ENCODE results near the gene KIFBP.

Gene KIFBP

DNA sequence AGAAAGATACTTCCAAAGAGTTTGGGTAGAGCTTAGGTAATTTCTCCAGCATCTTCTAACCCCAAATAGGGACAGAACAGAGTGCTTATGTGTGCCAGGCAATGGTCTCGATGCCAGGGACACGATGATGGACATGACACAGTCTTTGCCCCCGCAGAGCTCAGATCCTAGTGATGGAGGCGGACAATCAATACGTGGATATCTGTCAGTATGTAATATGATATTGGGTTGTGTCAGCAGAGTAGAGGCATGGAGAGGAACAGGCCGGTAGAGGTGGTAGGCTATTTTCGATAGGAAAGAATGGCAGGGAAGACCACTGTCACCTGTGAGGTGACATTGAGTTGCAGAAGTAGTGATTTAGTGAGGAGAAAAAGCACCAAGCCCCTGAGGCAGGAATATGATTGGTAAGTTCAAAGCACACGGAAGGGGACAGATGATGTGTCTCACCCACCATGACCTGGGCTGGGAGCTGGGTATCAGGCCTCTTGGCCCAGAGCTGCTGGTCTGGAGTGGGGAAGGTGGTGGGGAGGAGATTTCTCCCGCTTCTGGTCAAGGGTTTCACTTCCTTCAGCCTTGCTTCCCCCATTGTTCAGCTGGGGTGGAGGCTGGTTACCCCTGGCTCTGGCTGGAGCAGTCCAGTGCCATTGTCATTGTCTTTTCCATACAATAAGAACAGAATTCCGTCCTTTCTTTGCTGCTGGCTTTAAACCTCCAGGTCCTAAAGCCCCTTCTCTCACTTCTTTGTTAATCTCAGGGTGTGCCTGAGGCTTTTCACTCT, 63.3 kb downstream of the KIFBP start:
- DNase-seq (ENCODE audit: low spot score), result no peak

DNA sequence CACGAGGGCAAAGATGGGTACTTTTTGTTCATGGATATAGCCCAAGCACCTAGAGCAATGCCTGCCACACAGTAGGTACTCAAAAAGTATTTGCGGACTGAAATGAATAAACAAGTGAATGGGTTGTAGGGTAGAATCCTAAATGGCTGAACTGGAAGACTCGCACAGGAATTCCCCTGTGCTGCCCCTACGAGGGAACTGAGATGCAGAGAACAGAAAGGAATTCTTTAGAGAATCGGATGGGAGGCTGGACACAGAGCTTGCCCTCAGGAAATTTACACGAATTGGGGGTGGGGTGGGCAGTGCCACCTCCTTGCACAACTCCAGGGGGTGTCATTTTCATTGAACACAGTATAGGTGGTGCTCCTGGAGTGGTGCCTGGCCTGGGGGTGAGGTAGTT, 64.1 kb downstream of the KIFBP start:
- DNase-seq (ENCODE audit: low spot score), result no peak

DNA sequence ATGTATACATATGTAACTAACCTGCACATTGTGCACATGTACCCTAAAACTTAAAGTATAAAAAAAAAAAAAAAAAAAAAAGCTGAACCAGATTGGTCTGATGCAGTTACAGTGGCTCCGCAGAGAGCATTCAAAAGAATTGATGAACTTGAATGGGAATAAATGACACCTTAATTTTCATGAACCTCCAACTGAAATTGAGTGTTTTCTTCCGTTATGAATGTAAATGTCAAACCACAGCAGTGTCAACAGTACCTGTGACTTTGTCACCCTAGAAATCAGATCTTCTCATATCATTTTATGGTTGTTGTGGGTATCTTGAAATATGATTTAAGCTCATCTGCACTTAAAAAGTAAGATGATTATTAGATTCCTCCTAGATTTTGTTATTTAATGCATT, 66.6 kb downstream of the KIFBP start:
- no peak for DNase-seq (ENCODE audit: low spot score)

DNA sequence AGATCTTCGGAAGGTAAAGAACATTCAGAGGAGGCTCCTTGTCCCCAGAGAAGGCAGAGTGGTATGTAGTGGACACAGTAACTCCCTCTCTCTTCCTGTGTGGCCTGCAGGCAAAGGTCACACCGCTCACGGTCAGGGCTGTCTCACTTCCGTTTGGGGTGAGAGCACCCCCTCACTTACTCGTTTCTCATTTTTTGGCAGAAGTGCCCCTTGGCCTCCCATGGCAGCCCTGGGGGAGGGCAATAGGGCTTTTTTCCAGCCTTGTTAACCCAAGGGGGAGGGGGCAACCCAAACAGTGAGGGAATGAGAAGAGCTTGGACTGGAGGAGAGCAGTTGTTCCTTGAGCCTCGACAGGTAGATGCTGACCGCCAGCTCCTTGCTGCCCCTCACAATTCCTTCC, 67.5 kb downstream of the KIFBP start:
- DNase-seq (ENCODE audit: low spot score), result no peak

DNA sequence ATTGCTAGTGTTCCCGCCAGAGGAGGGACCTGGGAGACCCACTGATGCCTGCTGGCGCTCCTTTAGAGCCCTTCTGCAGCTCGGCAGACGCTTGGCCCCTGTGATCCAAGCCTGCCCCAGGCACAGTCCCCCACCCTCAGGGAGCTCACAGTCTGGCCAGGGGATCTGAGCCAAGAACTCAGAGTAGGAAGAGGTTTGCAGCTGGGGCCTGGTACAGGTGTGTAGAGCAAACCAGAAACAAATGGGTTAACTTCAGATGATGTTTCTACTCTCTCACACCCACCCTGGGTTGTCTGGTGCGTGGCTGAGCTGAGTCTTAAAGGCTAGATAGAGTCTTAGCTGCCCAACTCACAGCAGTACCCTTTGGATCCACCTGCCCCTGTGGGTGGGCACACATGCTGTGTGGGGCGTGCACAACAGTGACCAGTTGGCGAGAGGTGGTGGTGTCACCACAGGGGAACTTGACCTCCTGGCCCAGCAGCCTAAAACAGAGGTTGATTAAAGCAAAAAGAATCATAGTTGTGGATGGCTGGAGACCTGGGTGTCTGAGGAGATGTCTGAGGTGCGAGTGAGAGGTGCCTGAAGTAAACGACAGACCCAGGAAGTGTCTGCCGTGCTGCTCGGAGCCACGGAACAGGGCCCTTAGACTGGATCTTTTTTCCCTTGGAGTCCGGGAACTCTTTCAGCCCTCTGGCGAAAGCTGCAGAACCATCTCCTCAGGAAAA, 68.1 kb downstream of the KIFBP start:
- no peak for DNase-seq (ENCODE audit: low spot score)

DNA sequence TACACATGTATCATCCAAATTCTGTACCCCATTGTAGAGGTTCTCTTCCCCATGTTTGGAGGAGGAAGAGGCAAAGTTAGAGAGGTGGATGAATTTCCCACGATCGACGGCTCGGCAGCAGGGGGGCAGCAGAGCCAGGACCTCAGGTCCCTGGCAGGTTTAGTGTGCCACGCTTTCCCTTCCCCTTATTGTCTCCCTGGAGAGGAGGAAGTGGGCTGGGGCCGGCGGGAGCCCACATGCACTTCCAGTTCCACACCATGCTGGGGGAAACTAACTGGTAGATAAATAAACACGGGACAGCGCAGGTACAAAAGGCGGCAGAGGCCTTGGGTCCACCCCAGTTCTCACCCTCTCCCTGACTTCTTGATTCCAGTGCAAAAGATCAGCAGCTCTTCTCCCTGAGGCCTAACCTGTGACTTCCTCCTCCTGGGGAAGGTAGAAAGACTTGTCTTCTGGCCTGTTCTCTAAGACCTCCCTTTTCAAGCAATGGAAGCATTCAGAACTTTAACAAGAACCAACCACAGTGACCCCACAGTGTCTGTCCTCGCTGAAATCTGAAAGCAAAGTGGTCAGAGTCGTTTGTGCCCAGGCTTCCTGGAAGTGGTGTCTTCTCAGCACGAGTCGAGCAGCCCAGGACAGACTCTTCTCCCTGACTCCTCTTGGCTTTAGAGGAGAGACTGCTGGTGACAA, 68.8 kb downstream of the KIFBP start:
- DNase-seq (ENCODE audit: low spot score), result no peak

DNA sequence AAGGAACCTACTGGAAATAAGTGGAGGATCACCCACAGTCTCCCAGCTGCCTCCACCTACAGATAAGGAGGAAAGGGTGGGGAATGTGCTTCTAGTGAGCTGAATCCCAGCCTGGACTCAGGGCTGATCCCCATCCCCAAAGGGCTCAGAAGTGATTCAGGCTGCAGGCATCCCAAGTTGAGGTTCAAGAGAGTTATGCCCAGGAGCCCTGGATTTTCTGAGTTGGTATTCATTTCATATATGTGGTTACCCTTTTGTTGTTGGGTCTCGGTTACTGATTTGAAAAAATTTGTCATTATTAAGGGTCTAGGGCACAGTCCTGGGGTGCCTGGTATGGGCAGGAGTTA, 69.3 kb downstream of the KIFBP start:
- peak; percentile 32 for DNase-seq (ENCODE audit: low spot score)

DNA sequence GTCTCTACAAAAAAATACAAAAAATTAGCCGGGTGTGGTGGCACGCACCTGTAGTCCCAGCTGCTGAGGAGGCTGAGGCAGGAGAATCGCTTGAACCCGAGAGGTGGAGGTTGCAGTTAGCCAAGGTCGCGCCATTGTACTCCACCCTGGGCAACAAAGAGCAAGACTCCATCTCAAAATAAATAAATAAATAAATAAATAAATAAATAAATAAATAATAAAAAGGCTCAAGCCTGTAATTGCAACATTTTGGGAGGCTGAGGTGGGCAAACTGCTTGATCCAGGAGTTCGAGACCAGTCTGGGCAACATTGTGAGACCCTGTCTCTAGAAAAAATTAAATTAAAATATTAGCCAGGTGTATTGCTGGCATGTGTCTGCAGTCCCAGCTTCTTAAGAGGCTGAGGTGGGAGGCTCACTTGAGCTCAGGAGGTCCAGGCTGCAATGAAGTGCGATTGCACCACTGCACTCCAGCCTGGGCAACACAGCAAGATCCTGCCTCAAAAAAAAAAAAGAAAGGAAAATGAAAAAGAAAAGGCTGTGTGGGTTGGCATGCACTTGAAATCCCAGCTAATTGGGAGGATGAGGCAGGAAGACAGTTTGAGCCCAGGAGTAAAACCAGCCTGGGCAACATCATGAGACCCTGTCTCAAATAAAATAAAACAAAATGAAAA, 71.7 kb downstream of the KIFBP start:
- DNase-seq (ENCODE audit: low spot score), result no peak

DNA sequence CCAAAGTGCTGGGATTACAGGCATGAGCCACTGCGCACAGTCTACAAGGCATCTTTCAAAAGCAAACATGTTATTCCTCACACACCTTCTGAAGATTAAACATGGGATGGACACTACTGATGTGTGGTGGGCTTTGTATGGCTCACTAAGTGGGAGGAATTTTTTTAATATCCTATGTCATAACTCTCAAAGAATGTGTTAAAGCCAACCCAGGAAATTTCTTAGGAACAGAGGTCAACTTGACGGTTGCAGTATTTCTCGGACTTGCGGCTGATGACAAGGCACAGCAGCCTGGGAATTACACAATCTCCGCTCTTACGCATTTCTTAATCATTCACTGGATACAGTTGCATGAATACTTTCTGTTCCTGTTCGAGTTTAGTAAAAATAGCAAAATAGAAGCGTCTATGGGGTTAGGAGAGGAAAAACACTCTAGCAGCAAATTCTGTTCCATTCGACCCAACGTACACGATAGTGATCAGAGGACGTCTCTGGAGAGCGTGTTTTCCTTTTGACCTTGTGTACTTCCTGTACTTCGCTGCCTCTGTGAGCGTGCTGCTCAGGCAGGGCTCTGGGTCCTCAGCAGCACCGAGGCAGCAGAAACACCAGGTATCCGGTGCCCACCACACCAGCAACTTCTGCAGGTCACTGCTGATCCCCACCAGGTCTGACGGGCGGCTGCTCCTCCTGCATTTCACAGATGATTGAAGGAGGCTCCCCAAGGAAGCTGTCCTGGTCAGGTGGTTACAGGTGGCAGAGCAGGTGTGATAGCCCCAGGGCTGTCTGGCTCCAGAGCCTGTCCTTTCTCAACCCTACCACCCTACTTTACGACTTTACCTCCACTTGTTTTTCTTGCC, 72.9 kb downstream of the KIFBP start:
- peak; percentile 85 for DNase-seq (ENCODE audit: low spot score)

DNA sequence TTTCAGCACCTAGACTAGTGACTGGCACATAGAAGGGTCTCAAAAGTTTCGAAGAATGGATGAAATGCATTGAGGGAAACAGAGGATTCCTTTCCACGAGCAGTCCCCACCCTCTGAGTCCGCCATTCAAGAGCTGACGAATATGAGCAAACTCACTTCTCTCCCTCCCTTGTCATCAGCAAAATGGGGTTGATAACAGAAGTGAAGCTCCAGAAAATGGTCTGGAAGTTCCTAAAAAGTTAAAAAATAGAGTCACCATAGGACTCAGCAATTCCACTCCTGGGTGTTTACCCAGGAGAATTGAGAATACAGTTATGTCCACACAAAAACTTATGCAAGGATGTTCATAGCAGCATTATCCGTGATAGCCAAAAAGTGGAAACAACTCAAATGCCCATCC, 74.3 kb downstream of the KIFBP start:
- no peak for DNase-seq (ENCODE audit: low spot score)

DNA sequence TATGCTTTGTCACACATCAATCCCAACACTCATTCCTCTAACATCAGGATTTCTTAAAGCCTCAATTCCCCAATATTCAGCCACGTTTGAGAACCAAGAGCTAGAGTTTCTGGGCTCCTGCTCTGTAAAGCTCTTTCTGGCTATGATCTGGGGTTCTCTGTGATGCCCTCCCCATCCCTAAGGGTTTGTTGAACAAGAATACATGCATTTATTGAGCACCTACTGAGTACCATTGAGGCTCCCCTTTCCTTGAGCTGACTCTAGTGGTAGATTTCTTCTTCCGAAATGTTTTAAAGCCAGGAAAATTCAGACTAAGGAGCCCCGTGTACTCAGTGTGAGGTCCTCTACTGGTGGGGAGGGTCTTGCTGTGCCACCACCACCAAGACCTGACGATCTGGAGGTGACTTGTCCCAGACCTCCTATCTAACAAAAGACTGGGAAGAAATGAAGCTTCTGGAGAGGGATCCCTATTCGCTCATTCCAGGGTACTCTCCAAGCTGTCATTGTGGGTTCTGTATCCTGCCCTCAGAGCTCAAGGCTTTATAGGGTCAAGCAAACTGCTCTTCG, 76.2 kb downstream of the KIFBP start:
- DNase-seq (ENCODE audit: low spot score), result no peak

DNA sequence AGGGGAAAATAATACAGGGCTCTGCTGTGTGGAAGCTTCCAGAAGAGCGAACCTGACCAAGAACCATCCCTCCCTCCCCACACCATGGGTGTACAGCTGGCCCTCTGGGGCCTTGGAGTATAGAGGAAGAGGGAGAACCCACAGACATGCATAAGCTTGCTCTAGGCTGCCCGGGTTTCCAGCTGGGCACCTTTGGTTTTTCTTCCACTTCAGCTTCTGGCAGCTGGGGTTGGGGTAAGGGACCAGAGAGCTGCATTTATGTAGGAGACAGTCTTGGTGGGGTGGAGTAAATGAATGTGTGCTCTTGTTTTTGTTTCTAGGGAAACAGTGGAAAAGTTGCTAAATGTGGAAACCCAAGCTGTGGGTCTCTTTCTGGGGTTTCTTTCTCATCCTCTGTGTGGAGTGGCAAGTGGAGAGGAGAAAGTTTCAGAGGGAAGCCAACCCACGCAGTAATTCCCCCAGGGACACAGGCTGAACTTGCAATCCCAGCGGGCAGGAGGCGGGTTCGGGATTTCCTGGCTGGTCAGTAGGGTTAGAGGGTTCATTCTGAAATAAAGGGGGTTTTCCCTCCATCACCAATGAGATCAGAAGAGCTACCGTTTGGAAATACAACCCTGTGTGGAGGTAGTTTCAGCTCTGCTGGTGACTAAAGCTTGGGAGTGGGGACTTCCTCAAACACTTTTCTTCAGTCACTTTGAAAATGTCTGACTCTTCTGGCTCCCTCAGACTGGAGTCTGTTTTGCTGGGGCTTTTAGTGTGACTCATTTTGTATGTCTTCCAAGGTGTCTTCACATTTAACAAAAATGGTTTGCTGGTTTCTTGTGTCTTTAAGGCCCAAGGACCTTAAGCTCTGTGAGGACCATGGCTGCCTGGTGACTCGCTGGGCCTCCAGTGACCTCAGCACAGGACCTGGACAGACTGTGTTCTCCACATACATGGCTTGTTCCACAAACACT, 77.1 kb downstream of the KIFBP start:
- DNase-seq (ENCODE audit: low spot score), result peak; percentile 43
